NCI-H1694 treated with DMSO at 0.1 percent for 48 hours (cell line): Measurements from ENCODE around the gene GPR15.

ENCODE experiments used
- DNase-seq: peaks from one replicate; lab custom pipeline; 2025; lab: John Stamatoyannopoulos, UW

GPR15 gene

DNA sequence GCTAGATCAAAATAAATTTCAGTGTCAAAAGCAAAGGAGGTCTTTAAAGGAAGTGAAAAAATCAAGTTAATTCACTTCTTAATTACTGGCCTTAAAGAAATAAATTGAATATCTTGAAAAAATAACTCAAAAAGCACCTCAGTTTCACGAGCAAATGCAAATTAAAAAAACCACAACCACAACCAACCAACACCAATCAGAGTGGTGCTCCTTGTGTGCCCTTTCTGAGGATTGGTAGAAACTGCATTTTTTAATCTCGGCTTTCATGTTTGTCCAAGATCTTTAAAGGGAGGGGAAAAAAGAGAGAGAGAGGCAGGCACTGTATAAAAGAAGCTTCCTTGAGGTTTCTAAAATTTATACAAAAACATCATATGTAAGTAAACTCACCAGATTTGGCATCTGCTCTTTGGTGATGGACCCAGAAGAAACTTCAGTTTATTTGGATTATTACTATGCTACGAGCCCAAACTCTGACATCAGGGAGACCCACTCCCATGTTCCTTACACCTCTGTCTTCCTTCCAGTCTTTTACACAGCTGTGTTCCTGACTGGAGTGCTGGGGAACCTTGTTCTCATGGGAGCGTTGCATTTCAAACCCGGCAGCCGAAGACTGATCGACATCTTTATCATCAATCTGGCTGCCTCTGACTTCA is at the start of gene GPR15:
TSS of gene GPR15 (plus strand) at position 357 of the 653 bp plus-strand sequence. CDS start at position 413, 56 bp downstream.
- no peak for DNase-seq

- DNase-seq: no peak
These were observed 48.9 kb upstream of the GPR15 start for GRCh38 chr3:98482717-98483482.

DNA sequence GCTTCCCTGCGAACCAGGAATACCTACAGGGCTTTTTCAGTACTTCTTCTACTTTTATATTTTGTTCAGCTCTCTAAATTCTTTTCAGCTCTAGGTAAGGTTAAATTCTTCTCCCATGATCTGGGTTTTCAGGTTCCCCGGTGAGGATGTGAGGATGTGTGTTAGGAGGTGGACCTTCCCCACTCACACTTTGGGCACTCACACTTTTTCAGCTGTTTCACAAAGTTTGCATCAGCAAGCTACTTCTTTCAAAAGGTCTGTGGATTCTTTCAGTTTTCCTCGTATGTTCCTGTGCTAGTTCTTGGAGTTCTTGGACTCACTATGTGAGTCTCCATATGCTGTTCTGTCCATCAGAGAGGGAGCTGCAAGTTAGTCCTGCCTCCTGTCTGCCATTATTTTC is 48.2 kb upstream of the GPR15 start:
- DNase-seq: no peak

DNA sequence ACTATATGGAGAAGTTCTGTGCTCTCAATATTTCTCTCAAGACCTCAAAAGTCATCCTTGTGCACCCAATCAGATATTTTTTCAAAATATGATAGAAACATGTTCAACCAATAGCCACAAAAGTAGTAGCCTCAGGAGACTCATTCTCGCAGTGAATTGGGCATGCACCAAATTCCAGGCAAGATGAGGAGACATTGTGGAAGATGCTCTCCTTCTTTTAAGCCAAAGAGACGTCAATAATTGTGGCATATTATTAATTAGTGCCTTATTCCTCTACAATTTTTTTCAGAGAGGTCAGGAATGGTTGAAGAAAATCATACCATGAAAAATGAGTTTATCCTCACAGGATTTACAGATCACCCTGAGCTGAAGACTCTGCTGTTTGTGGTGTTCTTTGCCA is 34.4 kb upstream of the GPR15 start, which contains the start of gene OR5K2:
TSS of gene OR5K2 (plus strand) at position 301 of the 400 bp plus-strand sequence. CDS start at position 301, 0 bp downstream.
- no peak for DNase-seq

GRCh38 chr3:98500019-98500418 is 31.8 kb upstream of the GPR15 start:
- DNase-seq: no peak

DNA sequence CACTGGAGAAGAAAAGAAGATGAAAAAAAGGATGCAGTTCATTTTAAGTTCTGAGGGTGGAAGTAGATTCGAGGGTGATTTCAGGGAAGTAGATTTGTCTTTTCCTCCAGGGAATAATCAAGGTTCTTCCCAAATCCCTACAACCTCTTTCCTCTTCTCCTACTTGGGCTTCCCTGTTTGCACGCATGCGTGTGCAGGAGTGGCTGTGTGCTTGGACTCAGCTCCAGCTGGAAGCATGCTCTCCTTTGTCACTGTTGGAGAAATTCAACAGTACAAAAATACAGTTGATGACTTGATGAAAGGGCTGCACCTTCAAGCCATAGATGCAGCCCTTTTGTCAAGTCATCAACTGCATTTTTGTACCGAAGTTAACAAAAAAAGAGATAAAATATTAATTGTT is 30.5 kb upstream of the GPR15 start:
- no peak for DNase-seq

DNA sequence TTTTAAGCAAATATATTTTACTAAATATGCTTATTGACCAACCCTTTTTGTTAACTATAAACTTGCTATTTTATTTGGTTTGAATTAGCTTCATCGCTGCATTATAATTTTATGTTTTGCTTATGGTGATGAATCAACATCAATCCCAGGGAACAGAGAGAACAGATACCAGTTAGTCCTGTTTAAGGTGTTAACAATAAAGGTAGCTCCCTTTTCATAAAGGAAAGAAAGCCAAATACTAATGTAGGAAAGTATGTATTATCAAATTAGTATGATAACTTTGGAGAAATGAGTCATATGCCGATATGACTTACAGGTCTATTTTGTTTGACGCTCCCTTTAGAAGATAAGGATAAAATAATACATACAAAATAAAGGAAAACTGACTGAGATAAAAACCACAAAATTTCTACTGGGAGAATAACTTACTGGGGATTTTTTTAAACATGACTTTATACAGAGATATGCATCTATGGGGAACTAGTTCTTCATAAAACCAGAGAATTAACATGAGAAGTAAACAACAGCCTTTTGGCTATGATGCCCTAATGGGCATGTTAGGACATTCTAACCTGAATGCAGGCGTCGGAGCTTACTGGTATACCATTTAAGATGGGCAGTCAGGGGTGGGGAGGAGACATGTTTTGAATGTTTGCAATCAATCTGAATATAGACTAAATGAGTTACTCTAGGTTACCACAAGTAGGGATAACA is 29.8 kb upstream of the GPR15 start:
- no peak for DNase-seq

DNA sequence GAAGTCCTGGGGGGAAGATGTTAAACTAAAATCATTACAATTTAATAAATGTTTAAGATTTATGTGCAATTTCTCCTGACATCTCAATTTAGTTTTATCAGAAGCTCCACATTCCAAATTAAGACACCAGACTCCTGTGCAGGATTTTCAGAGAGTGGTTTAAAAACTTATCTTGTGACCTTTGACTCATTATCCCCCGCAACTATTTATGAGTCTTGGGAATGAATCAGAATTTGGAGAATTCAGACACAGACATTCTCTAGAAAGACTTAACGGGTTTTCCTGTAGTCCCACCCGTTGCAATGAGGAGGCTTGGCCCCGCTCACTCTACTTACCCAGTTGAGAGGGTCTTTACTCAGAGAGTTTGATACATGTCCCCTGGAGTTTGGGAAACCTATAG is 27.2 kb upstream of the GPR15 start:
- no peak for DNase-seq

GRCh38 chr3:98508582-98508981 is 23.2 kb upstream of the GPR15 start:
- DNase-seq: no peak

- no peak for DNase-seq
These were observed 19.2 kb upstream of the GPR15 start for GRCh38 chr3:98512576-98512975.

DNA sequence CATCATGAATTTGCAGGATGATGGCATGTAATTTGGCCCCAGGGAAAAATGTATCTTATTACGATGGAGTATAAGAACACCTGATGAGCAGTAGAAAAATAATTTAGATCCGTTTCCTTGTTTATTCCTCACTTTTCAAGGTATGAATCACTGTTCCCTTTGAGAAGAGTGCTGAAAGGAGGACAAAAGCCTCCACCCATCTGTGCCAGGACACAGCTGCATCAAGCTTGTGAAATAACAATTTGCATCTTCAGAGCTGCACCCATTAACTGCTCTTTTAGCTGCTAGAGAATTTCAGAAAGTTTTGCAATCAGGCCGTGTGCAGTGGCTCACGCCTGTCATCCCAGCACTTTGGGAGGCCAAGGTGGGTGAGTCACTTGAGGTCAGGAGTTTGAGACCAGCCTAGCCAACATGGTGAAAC is 18.7 kb upstream of the GPR15 start:
- no peak for DNase-seq

DNA sequence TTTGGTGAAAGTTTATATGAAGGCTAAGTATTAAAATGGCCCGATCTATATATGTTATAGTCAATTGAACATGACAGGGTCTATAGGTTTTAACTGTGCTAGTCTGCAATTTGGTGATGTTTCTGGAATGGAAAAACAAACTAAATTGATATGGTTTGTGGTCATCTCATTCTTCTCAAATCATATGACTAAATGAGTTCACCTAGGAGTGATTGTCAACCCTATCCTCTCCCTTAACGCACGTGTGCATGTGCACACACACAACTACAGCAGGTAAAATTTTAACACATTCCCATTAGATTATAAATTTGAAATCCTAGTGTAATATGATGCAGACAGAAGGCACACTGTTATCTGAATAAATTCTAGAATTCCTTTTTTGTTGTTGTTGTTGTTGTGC is 18.0 kb upstream of the GPR15 start:
- DNase-seq: no peak

DNA sequence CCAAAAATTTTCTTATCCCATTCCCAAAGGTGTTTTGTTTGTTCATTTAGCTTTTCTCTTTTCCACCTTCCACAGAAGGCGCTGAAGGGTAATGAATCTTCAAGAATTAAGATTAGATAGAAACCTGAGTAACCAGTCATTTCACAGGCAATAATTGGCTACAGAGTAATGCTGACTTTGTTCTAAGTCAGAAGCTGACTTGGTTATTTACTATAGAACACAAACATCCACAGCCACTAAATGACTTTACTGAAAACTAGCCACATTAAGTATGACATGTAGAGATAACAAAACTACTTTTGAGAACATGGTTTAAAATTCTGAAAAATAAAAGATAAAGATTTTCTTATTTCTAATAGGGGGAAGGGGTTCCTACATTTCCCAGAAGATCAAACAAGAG is 16.8 kb upstream of the GPR15 start:
- DNase-seq: no peak

- DNase-seq: no peak
These were observed 13.0 kb upstream of the GPR15 start for GRCh38 chr3:98518816-98519215.

DNA sequence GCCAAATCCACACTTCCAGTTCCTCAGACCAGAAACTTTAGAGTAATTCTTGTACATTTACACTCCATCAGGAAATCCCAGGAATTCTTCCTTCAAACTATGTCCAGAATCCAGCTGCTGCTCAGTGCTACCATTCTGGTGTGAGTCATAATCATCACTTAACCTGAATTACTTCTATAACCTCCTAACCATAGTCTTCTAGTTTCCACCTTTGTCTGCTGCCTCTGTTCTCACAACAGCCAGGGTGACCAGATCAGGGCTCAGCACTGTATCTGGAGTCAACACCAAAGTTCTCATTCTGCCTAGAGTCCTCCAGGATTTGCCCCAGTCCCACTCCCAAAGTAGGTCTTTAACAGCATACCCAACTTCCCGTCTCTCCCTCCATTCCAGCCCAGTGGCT is 12.4 kb upstream of the GPR15 start:
- no peak for DNase-seq

GRCh38 chr3:98521897-98522543 is 9.8 kb upstream of the GPR15 start:
- DNase-seq: no peak

GRCh38 chr3:98522544-98523281 is 9.1 kb upstream of the GPR15 start, which contains the start of gene CLDND1:
CLDND1 (minus strand) TSS chr3:98522902; CDS start chr3:98521424, 1,478 bp downstream.
- DNase-seq: peak; percentile 96

- DNase-seq: no peak
These were observed 6.3 kb upstream of the GPR15 start for GRCh38 chr3:98525494-98525893.

GRCh38 chr3:98528474-98529346 is 3.1 kb upstream of the GPR15 start:
- DNase-seq: no peak

GRCh38 chr3:98529856-98530459 is 1.8 kb upstream of the GPR15 start:
- no peak for DNase-seq
